HepG2 (cell line): ENCODE results near the gene DLEC1. TPM values are rescaled to one million over a fixed set of nuclear protein-coding genes. Genes with fewer than 3 reads are reported as not detected.
A peak's percentile ranks its signal among the peaks of the same experiment; 100 is the strongest.

Experiments
- ARNT ChIP-seq: fragments of 450-650 bp; IDR thresholded peaks from 2 replicates; pipeline ENCODE4 v1.6.1; 2017
- ATF7-NPFF ChIP-seq: sonication (generic); formaldehyde crosslinking; IDR thresholded peaks from 2 replicates; pipeline ENCODE4 v1.8.1; 2023; ENCODE audit warnings: mild to moderate bottlenecking, low read depth, missing genetic modification reagents, moderate library complexity
- E2F1 ChIP-seq: sonication (generic); formaldehyde crosslinking; IDR thresholded peaks from 2 replicates; pipeline ENCODE4 v1.5.0; 2020; ENCODE audit warnings: missing genetic modification reagents
- HHEX ChIP-seq: IDR thresholded peaks from 2 replicates; pipeline ENCODE4 v1.6.1; 2016; ENCODE audit warnings: control low read depth
- HIC2 ChIP-seq: sonication (generic); formaldehyde crosslinking; IDR thresholded peaks from 2 replicates; pipeline ENCODE4 v1.9.0; 2022; ENCODE audit warnings: low read depth, missing genetic modification reagents
- JUN ChIP-seq: sonication (generic); formaldehyde crosslinking; IDR thresholded peaks from 2 replicates; pipeline ENCODE4 v1.4.0; 2020; ENCODE audit warnings: mild to moderate bottlenecking, missing genetic modification reagents
- MED8 ChIP-seq: sonication (generic); formaldehyde crosslinking; IDR thresholded peaks from 2 replicates; pipeline ENCODE4 v1.8.1; 2023; ENCODE audit warnings: mild to moderate bottlenecking, missing genetic modification reagents; ENCODE audit not compliant: insufficient replicate concordance
- MEIS2 ChIP-seq: sonication (generic); formaldehyde crosslinking; IDR thresholded peaks from 2 replicates; pipeline ENCODE4 v1.9.0; 2021; ENCODE audit warnings: mild to moderate bottlenecking, missing genetic modification reagents
- RBM22 ChIP-seq: fragments of 200-400 bp; formaldehyde crosslinking; optimal IDR thresholded peaks from 2 replicates; pipeline ENCODE3; 2017; ENCODE audit warnings: mild to moderate bottlenecking, low read length, moderate library complexity
- TP53 ChIP-seq: sonication (generic); formaldehyde crosslinking; conservative IDR thresholded peaks from 2 replicates; pipeline ENCODE4 v1.4.0; 2020; ENCODE audit warnings: missing genetic modification reagents
- ZBTB34 ChIP-seq: sonication (generic); formaldehyde crosslinking; IDR thresholded peaks from 2 replicates; pipeline ENCODE4 v1.8.0; 2022; ENCODE audit warnings: mild to moderate bottlenecking, missing genetic modification reagents
- ZNF224 ChIP-seq: sonication (generic); formaldehyde crosslinking; IDR thresholded peaks from 2 replicates; pipeline ENCODE4 v1.5.0; 2020; ENCODE audit warnings: mild to moderate bottlenecking, missing genetic modification reagents
- ZNF30 ChIP-seq: sonication (generic); formaldehyde crosslinking; IDR thresholded peaks from 2 replicates; pipeline ENCODE4 v1.5.0; 2020; ENCODE audit warnings: mild to moderate bottlenecking, missing genetic modification reagents
- ZNF318 ChIP-seq: sonication (generic); formaldehyde crosslinking; IDR thresholded peaks from 2 replicates; pipeline ENCODE4 v1.4.0; 2020; ENCODE audit warnings: mild to moderate bottlenecking, missing genetic modification reagents
- ZNF558 ChIP-seq: sonication (generic); formaldehyde crosslinking; IDR thresholded peaks from 2 replicates; pipeline ENCODE4 v1.9.0; 2022; ENCODE audit warnings: mild to moderate bottlenecking, missing genetic modification reagents, borderline replicate concordance
- polyA plus RNA-seq, 8 experiments: library from polyadenylated mRNA; depleted of rRNA in 3 of 8; stranded (reverse) in 7 of 8; unstranded in 1 of 8; fragments of >200 nt; fragmentation: Illumina TruSeq in 4 of 8; extraction: Trizol in 4 of 8; gene quantifications; 2 replicates each; pipeline versions ENCODE4 v1.2.1 to v1.2.3, GENCODE V29; 2011 to 2016; ENCODE audit warnings: low read depth in 4 of 8, missing spikeins in 1 of 8, mixed read lengths in 1 of 8; ENCODE audit not compliant: insufficient read depth in 1 of 8
- total RNA-seq, 5 experiments: library from RNA; depleted of rRNA; stranded (reverse); fragments of >200 nt; fragmentation: Illumina TruSeq; extraction: Trizol; gene quantifications; 2 replicates each; pipeline ENCODE4 v1.2.3, GENCODE V29; 2016; ENCODE audit warnings: low read depth in 1 of 5

Gene DLEC1
- total and polyA plus RNA-seq, 2 of the 13 experiments (the other 11 are each of a cell fraction or from before 2014, with no cell fraction given), result 0.09 TPM; not detected in 1

GRCh38 chr3:38131621-38132369, 92.8 kb downstream of the DLEC1 start (continued):
- no peak for TF ChIP-seq MEIS2
- no peak for TF ChIP-seq HHEX (CRISPR knock-in tag)
- TF ChIP-seq RBM22, result peak; percentile 57
- no peak for TF ChIP-seq HIC2 (CRISPR knock-in tag)
- TF ChIP-seq ZNF30, result no peak
- no peak for TF ChIP-seq ZBTB34 (CRISPR knock-in tag)
- TF ChIP-seq ZNF318 (CRISPR knock-in tag), result no peak
- TF ChIP-seq ATF7-NPFF (CRISPR knock-in tag), result 0 out of 2 replicates have a peak, but pooled peaks have one; percentile 44
- no peak for TF ChIP-seq ZNF558 (CRISPR knock-in tag)
- TF ChIP-seq MED8 (CRISPR knock-in tag), result no peak
- TF ChIP-seq JUN (CRISPR knock-in tag), result no peak
- TF ChIP-seq ARNT, result no peak
- TF ChIP-seq E2F1 (CRISPR knock-in tag), result no peak
- 0 out of 2 replicates have a peak, but pooled peaks have one; percentile 55 for TF ChIP-seq ZNF224 (CRISPR knock-in tag)
- TF ChIP-seq TP53, result no peak
